Nucleus accumbens (tissue), 56 donors: ENCODE data around the gene ESRRA.
"Not testable (repeated sequence)": the region's sequence is repeated elsewhere in the genome, so short reads cannot be mapped to it uniquely, and the experiment has no call there.

Experiments used
- DNase-seq, 56 donors: peaks; one replicate each; lab custom pipeline; 2025; lab: John Stamatoyannopoulos, UW

ESRRA gene

DNA sequence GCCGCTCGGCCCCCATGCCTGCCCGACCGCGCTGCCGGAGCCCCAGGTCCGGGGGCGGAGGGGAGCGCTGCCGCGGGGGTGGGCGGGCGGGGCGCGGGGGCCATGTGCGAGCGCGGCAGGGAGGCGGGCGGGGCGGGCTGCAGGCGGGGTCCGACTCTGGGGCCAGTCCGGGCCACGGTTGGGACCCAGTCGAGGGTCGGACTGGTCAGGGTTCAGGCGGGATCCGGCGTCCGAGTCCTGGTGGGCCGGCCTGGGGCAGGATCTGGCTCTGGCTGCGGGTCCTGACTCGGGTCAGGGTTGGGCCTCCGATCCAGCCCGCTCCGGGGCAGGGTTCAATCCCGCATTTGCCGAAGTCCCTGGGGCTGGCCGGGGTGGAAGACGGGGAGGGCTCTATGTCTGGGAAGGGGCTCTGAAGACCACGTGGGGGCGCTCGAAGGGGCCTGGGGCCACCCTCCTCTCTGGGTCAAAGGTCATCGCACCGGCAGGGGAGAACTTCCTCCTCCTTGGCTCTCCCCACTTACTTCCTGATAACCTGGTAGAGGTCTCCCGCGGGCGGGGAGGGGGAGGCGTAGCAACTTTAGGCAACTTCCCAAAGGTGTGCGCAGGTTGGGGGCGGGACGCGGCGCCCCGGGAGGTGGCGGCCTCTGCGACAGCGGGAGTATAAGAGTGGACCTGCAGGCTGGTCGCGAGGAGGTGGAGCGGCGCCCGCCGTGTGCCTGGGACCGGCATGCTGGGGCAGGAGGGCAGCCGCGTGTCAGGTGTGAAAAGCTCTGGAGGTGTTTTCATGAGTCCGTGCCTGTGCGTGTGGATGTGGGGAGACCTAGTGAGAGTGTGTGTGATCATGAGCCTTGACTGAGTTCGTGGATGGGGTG, 603 bp downstream of the ESRRA start:
- peak in 41 of 56 donors; percentile 18 to 83 (median 60) for DNase-seq

- DNase-seq, result peak in 1 of 56 donors; percentile 29
These were observed 1.2 kb downstream of the ESRRA start for GRCh38 chr11:64306563-64306875.

DNA sequence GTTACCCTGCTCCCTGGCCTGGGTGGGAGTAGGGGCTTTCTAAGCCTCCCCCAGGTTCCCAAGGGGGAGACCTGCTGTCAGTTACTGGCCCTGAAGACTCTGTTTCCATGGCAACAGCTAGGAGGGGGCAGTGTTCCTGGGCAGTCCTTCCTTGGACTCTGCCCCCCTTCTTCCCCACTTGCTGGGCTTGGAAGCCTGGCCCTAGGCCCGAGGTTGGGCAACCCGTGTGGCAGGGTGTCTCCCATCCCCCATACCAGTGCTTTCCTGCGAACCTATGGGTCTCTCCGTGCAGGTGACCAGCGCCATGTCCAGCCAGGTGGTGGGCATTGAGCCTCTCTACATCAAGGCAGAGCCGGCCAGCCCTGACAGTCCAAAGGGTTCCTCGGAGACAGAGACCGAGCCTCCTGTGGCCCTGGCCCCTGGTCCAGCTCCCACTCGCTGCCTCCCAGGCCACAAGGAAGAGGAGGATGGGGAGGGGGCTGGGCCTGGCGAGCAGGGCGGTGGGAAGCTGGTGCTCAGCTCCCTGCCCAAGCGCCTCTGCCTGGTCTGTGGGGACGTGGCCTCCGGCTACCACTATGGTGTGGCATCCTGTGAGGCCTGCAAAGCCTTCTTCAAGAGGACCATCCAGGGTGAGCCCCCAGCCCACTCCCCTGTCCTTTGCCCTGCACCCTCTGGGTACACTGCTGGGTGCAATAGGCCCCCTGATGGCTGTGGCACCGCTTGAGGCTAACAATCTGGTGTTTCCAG, 1.7 kb downstream of the ESRRA start:
- peak in 4 of 56 donors; percentile 21 to 59 (median 32) for DNase-seq

GRCh38 chr11:64307795-64308194, 2.5 kb downstream of the ESRRA start:
- DNase-seq, result not testable (repeated sequence)

- no peak for DNase-seq
These were observed 7.6 kb downstream of the ESRRA start for GRCh38 chr11:64312947-64313346.

DNA sequence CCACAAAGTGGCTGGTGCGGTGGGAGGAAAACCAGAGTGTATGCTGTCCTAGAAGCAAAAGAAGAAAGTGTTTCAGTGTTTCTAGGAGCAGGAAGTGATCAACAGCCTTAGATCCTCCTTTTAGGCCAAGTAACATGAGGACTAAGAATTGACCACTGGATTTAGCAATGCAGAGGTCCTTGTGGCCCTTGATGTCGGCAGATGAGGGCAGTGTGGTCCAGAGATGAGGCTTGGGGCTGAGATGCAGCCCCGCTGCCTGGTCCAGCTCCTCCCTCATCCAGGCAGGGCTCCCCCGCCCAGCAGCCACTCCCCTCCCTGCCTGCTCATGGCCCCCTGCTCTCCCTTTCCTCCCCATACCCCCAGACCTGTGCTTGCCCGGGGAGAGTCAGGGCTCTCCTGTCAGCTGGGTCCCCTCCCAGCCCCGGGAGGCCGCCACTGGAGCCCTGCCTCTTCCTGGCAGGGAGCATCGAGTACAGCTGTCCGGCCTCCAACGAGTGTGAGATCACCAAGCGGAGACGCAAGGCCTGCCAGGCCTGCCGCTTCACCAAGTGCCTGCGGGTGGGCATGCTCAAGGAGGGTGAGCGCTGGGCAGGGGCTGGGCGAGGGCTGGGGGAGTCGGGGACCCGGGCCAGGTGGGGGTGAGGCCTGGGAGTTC, 8.3 kb downstream of the ESRRA start:
- peak in 14 of 56 donors; percentile 18 to 69 (median 32) for DNase-seq

- no peak for DNase-seq
These were observed 9.0 kb downstream of the ESRRA start for GRCh38 chr11:64314146-64314804.

DNA sequence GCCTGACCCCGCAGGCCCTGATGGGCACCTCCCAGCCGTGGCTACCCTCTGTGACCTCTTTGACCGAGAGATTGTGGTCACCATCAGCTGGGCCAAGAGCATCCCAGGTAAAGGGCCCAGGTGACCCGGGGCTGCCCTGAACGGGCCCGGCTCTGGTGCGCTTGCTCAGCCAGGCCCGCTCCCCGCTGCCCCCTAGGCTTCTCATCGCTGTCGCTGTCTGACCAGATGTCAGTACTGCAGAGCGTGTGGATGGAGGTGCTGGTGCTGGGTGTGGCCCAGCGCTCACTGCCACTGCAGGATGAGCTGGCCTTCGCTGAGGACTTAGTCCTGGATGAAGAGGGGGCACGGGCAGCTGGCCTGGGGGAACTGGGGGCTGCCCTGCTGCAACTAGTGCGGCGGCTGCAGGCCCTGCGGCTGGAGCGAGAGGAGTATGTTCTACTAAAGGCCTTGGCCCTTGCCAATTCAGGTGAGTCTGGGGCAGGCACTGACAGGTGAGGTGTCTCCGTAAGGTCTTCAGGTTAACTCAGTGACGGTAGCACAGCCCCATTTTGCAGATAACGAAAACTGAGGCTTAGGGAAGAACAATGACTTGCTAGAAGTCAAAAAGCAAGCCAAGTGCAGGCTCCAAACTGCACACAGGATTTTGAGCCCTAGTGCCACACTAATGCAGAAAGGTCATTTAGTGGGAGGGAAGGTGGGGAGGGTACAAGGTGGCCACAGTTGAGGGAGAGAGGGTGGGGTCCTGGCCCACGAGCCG, 9.7 kb downstream of the ESRRA start:
- no peak for DNase-seq

DNA sequence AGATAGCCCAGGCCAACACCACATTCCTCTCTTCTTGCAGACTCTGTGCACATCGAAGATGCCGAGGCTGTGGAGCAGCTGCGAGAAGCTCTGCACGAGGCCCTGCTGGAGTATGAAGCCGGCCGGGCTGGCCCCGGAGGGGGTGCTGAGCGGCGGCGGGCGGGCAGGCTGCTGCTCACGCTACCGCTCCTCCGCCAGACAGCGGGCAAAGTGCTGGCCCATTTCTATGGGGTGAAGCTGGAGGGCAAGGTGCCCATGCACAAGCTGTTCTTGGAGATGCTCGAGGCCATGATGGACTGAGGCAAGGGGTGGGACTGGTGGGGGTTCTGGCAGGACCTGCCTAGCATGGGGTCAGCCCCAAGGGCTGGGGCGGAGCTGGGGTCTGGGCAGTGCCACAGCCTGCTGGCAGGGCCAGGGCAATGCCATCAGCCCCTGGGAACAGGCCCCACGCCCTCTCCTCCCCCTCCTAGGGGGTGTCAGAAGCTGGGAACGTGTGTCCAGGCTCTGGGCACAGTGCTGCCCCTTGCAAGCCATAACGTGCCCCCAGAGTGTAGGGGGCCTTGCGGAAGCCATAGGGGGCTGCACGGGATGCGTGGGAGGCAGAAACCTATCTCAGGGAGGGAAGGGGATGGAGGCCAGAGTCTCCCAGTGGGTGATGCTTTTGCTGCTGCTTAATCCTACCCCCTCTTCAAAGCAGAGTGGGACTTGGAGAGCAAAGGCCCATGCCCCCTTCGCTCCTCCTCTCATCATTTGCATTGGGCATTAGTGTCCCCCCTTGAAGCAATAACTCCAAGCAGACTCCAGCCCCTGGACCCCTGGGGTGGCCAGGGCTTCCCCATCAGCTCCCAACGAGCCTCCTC, 10.6 kb downstream of the ESRRA start:
- DNase-seq, result not testable (repeated sequence)

DNA sequence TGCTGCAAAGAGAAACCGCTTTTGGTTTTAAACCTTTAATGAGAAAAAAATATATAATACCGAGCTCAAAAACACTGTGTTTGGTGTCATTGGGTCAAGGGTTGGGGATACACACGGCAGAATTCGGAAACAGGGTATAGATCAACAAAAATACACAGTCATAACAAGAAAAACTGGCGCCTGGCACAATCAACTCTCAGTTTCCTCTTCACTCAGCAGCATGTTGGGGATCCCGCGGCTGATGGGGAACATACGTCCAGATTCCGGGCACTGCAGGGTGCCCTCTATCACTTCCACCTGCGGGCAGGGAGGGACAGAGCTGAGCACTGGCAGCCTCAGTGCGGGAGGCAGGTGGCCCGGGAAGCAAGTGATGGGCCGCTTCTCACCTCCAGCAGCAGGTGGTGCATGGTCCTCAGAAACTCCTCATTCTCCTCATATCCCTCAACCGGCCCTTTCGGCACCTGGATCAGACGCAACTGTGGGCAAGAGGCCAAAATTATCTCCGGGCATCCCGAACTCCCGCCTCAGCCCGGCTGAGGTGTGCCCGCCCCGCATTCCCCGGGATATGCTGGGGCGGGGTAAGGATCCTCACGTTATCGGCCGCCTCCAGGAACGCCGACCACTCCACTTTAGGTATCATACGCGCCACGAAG, 11.5 kb downstream of the ESRRA start:
- DNase-seq, result peak in 2 of 56 donors; percentile 52 to 63

DNA sequence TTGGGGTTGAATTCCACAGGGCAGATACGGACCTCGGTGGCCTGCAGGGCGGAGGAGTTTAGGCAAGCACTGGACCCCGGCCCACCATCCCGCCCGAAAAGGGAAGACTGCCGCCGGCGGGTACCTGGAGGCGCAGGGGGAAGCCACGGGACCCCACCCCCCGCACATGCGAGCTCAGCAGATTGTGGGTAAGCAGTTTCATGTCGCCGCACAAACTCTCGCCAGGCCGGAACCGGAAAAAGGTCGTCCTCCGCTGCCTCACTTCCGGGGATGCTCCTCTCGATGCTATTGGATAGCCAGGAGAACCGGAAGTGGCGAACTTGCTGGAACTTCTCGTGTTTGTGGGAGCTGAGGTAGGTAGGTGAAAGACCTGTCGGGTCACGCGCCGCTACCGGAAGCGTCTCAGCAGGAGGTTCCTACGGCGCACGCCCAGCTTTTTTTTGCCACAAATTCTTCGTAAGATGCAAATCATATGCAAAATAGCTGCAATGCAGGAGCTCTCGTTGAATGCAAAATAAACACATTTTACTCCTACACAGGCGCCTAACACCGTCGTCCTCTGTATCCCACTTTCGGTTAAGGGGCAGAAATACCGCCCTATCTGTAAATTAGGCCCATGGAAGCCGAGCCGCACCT, 12.1 kb downstream of the ESRRA start, which contains the start of gene TRMT112:
Gene TRMT112 (minus strand): TSS at position 235 of the 636 bp plus-strand sequence. CDS start 33 bp downstream, at position 202.
- DNase-seq, result peak; percentile 75 to 99 (median 96)

- peak; percentile 60 to 98 (median 95) for DNase-seq
These were observed 12.8 kb downstream of the ESRRA start, which contains the start of gene PRDX5 for GRCh38 chr11:64317961-64318765. Gene PRDX5 (plus strand): TSS chr11:64318121. CDS start chr11:64318216, 95 bp downstream.

GRCh38 chr11:64318766-64319761, 13.7 kb downstream of the ESRRA start:
- DNase-seq, result no peak

DNA sequence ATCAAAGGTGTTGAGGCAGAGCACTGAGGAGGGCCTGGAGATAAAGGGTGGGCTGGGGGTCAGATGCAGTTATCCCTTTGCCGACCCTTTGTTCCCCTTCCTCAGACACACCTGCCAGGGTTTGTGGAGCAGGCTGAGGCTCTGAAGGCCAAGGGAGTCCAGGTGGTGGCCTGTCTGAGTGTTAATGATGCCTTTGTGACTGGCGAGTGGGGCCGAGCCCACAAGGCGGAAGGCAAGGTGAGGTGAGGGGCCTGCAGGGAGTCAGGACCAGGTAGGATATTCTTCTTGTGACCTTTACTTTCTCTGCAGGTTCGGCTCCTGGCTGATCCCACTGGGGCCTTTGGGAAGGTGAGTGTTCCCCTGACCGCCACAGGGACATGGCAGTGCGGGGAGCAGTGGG, 15.2 kb downstream of the ESRRA start:
- no peak for DNase-seq

DNA sequence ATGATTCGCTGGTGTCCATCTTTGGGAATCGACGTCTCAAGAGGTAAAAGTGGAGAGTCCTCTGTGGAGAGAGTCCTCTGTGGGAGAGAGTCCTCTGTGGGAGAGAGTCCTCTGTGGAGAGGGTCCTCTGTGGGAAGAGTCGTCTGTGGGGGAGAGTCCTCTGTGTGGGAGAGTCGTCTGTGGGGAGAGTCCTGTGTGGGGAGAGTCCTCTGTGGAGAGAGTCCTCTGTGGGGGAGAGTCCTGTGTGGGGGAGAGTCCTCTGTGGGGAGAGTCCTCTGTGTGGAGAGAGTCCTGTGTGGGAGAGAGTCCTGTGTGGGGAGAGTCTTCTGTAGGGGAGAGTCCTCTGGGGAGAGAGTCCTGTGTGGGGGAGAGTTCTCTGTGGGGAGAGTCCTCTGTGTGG, 15.7 kb downstream of the ESRRA start:
- no peak for DNase-seq

- no peak for DNase-seq
These were observed 16.2 kb downstream of the ESRRA start for GRCh38 chr11:64321533-64321932.
